ENCODE data around the gene RYK.

GRCh38 chr3:134244921-134245320 is 5.7 kb downstream of the RYK start:
- TF ChIP-seq, protein P1, sequence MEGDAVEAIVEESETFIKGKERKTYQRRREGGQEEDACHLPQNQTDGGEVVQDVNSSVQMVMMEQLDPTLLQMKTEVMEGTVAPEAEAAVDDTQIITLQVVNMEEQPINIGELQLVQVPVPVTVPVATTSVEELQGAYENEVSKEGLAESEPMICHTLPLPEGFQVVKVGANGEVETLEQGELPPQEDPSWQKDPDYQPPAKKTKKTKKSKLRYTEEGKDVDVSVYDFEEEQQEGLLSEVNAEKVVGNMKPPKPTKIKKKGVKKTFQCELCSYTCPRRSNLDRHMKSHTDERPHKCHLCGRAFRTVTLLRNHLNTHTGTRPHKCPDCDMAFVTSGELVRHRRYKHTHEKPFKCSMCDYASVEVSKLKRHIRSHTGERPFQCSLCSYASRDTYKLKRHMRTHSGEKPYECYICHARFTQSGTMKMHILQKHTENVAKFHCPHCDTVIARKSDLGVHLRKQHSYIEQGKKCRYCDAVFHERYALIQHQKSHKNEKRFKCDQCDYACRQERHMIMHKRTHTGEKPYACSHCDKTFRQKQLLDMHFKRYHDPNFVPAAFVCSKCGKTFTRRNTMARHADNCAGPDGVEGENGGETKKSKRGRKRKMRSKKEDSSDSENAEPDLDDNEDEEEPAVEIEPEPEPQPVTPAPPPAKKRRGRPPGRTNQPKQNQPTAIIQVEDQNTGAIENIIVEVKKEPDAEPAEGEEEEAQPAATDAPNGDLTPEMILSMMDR (IDR thresholded peaks at IDR 0.05) = no peak
- TF ChIP-seq POLR2A (IDR thresholded peaks at IDR 0.05) = no peak

Measured in testis (tissue), 2 donors.